IPS-15b (cell line): ENCODE measurements around the gene MXD4.

ENCODE experiments used
- H3K27me3 ChIP-seq: one replicate; pipeline ENCODE4 v1.6.1; 2013; ENCODE audit warnings: low read length; ENCODE audit not compliant: control insufficient read depth, insufficient read depth
- H3K36me3 ChIP-seq: one replicate; pipeline ENCODE4 v1.6.1; 2013; ENCODE audit warnings: low read length; ENCODE audit not compliant: control insufficient read depth, insufficient read depth
- H3K4me1 ChIP-seq: one replicate; pipeline ENCODE4 v1.6.1; 2013; ENCODE audit warnings: mild to moderate bottlenecking, low read length; ENCODE audit not compliant: control insufficient read depth, insufficient read depth
- H3K4me3 ChIP-seq: one replicate; pipeline ENCODE4 v1.5.1; 2013; ENCODE audit warnings: low read depth, low read length
- H3K9ac ChIP-seq: one replicate; pipeline ENCODE4 v1.6.1; 2013; ENCODE audit warnings: low read depth, mild to moderate bottlenecking, low read length
- H3K9me3 ChIP-seq: one replicate; pipeline ENCODE4 v1.6.1; 2013; ENCODE audit warnings: mild to moderate bottlenecking, low read length; ENCODE audit not compliant: control insufficient read depth, insufficient read depth

Gene MXD4

DNA sequence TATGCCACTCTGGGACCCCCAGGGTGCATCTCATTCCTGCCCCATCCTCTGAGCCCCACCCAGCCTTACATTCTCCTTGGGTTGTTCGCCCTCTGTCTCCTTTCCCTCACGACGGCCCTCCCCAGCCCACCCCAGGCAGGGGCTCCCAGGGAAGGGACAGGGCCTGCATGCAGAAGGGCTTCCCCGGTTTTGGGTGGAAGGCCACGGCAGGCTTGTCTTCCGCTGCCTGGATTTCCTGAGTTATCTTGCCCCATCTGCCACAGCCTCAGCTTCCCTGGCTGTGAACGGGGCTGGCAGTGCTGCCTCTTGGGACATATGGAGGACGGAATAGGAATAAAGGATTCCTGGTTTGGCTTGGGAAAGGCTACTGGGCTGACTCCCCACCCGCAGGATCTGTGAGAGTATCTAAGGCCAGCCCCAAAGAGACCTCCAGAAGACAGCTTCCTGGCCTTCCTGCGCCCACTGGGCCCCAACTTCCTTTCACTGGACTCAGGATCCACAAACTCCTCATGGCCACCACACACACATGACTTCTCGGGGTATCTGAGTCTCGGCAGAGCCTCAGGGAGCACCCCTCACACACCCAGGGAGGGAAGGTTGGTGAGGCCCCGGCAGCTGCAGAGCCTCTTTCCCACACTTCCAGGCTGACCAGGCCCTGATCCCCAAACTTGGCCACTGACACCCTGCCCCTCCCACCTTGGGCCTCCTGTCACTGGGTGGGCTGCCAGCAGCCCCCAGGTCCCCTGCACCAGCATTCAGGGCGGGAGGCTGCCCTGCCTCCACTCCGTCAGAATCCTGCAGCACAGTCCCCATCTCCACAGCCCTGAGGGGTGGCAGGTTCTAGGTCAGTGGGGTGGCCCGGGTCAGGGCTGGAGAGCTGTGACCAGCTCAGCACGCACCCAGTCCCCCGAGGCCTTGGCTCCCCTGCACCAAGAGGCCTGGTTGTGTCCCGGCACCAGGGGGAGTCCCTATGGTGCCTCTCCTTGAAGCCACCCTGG lies 3.5 kb upstream of the MXD4 start:
- Histone ChIP-seq H3K9ac (no peak overlapping the region), H3K4me1 (no peaks in the 10 kb centered on the region), H3K4me3 (no peak overlapping the region), H3K9me3 (no peaks in the 10 kb centered on the region), H3K36me3 (no peaks in the 10 kb centered on the region), H3K27me3 (no peaks in the 10 kb centered on the region)

DNA sequence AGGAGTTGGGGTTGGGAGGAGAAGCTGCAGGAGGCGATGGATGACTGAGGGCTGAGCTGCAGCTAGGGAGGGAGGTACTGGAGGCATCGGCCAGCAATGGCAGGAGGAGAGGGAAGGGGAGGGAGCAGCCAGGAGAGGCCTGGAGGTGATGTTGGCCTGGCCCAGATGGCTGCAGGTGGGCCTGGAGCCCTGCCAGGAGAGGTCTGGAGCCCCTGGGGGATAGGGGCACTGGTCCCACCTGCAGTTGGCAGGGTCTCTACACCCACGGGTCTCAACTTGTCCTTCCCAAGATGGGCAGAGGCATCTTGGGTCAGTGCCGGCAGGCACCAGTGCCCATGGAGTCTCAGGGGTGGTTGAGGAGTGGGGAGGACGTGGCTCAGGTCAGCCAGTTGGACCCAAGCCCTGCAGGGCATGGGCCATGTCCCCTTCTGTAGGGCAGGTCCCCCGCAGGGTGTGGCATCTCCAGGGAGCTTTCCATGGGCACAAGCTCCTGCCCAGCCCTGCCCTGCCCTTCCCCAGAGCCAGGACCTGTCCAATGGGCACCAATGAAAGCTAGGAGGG lies 2.7 kb upstream of the MXD4 start:
- H3K9me3 ChIP-seq: no peaks in the 10 kb centered on the region
- H3K36me3 ChIP-seq: peaks cover 5% of the 10 kb centered on the region
- H3K9ac ChIP-seq: peak overlapping the region; percentile 24
- H3K27me3 ChIP-seq: no peaks in the 10 kb centered on the region
- H3K4me3 ChIP-seq: no peak overlapping the region
- no peaks in the 10 kb centered on the region for H3K4me1 ChIP-seq

DNA sequence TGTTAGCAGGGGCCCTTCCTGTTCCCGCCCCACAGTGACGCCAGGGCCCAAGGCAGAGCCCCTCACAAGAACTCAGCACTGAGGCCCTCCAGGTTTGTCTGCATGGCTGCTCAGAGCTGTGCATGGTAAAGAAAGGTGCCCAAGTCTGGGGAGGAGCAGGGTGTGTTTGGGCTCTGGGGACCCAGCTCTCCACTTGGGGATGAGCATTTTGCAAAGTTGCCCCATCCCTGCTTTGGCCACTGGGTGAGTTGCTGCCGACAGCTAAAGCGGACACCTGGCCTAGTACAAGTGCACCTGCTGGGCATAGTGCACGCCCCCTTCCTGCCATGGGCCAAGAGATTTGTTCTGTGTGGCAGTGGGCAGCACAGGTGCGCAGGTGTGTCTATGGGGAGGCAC lies 2.0 kb upstream of the MXD4 start:
- H3K4me1 ChIP-seq: no peaks in the 10 kb centered on the region
- H3K9ac ChIP-seq: peak overlapping the region; percentile 24
- no peak overlapping the region for H3K4me3 ChIP-seq
- no peaks in the 10 kb centered on the region for H3K9me3 ChIP-seq
- peaks cover 5% of the 10 kb centered on the region for H3K36me3 ChIP-seq
- no peaks in the 10 kb centered on the region for H3K27me3 ChIP-seq

DNA sequence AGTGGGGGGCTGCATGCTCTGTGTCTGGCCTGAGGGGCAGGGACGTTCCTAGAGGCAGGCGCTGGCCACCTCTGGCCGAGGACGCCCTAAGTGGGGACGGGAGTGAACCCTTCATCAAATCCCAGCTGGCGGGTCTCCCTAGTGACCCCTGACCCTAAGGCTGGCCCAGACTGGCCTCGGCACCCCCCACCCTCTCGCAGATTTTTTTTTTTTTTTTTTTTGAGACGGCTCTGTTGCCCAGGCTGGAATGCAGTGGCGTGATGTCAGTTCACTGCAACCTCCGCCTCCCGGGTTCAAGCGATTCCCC lies 988 bp upstream of the MXD4 start:
- Histone ChIP-seq H3K9ac (no peak overlapping the region), H3K9me3 (no peaks in the 10 kb centered on the region), H3K27me3 (no peaks in the 10 kb centered on the region), H3K4me3 (peak overlapping the region; percentile 58), H3K4me1 (no peaks in the 10 kb centered on the region), H3K36me3 (peaks cover 11% of the 10 kb centered on the region)

DNA sequence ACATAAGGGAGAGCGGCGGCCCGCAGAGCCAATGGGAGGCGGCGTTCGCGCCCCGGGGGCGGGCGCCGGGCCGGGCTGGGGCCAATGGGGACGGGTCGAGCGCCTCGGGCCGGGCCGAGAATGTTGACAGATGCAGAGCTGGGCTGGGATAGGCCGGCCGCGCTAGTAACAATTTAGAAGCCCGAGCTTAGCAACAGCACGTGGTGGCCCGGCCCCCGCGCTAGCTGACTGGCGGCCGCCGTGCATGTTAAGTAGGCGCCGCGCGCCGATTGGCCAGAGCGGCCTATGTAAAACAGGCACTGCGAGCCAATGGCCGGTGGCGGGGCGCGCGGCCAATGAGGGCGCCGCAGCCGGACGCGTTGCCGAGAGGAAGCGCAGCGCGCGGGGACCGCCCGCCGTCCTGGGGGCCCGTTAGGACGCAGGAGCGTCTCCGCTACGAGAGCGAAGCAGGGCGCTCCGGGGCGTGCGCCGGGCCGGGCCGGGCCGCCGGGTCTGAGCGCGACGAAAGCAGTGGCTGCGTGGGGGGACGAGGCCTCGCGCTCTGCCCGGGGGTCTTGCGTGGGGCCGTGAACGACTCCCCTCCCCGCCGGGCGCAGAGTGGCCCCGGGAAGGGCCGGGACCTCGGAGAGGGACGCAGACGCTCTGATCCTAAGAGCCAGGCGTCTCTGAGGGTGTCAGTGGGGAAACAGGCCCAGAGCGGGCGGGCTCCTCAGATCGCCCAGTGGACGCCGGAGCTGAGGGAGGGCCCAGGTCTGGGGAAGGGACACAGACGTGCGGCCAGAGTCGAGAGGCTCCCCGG lies 435 bp upstream of the MXD4 start:
- no peaks in the 10 kb centered on the region for H3K27me3 ChIP-seq
- H3K4me3 ChIP-seq: peak overlapping the region; percentile 58
- peak overlapping the region; percentile 60 for H3K9ac ChIP-seq
- H3K9me3 ChIP-seq: no peaks in the 10 kb centered on the region
- H3K4me1 ChIP-seq: no peaks in the 10 kb centered on the region
- H3K36me3 ChIP-seq: peaks cover 11% of the 10 kb centered on the region

DNA sequence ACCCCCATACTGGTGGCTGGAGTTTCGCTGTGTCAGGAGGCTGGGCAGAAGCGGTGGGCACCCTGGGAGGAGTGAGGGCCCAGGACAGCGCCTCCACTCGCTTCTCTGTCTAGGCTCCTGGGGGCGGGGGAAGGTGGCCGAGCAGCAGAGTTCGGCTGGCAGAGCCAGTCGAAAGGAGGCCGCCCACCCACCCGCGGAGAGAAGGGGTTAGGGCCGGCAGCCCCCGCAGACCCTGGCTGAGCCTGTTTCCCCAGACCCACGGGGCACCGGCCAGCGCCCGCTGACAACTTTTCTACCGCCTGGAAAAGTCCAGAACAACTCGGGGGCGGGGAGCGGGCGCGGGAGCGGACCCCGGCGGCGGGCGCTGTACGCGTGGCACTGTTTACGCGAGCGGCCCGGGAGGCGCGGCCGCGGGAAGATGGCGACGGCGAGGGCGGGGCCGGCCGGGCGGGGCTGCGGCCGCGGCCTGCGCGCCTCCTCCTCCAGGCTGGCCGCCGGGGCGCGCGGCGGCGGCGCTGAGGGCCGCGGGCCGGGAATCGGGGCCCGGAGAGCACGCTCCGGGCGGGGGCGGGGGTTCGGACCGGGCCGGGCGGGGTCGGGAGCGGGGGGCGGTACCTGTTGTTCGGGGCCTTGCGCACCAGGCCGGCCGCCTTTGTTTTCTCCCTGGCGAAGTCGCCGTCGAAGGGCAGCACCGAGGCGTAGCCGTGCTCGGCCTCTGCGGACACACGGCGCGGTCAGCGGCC lies 628 bp downstream of the MXD4 start:
- Histone ChIP-seq H3K9ac (no peak overlapping the region), H3K9me3 (no peaks in the 10 kb centered on the region), H3K36me3 (peaks cover 11% of the 10 kb centered on the region), H3K27me3 (no peaks in the 10 kb centered on the region), H3K4me1 (no peaks in the 10 kb centered on the region), H3K4me3 (peak overlapping the region; percentile 48)

DNA sequence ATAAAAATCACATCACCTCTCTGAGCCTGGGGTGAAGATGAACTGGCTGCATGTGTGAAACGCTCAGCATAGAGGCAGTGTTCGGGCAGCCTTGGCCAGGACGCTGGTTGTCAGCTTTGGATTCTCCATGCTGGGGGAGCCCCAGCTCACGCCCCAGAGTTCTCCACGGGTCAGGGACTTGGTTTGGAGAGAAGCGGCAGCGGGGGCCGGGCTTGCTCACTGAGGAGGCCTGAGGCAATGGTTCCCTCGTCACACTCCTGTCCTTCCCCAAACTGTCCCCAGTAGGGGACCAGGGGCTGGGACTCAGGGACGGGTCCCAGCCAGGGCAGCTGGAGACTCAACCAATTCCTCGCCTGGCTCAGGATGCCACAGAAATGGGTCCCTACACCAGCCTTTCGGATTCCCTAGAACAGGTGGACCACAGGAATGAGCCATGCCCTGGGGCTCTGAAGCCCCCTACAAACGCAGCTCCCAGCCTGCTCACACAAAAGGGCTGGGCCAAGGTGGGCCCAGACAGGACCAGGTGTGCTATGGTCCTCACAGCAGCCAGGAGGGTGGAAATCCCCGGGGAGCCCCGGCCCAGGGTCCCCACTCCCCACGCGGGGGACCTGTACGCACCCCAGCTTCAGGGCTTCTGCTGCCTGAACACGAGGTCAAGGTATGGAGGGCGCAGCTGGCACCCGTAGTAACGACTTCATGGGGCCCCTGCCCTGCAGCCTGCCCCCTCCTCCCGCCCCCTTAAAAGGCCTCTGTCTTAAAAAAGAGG lies 1.4 kb downstream of the MXD4 start:
- Histone ChIP-seq H3K9ac (peak overlapping the region; percentile 24), H3K27me3 (no peaks in the 10 kb centered on the region), H3K36me3 (peaks cover 11% of the 10 kb centered on the region), H3K4me1 (no peaks in the 10 kb centered on the region), H3K4me3 (peak overlapping the region; percentile 46), H3K9me3 (no peaks in the 10 kb centered on the region)

DNA sequence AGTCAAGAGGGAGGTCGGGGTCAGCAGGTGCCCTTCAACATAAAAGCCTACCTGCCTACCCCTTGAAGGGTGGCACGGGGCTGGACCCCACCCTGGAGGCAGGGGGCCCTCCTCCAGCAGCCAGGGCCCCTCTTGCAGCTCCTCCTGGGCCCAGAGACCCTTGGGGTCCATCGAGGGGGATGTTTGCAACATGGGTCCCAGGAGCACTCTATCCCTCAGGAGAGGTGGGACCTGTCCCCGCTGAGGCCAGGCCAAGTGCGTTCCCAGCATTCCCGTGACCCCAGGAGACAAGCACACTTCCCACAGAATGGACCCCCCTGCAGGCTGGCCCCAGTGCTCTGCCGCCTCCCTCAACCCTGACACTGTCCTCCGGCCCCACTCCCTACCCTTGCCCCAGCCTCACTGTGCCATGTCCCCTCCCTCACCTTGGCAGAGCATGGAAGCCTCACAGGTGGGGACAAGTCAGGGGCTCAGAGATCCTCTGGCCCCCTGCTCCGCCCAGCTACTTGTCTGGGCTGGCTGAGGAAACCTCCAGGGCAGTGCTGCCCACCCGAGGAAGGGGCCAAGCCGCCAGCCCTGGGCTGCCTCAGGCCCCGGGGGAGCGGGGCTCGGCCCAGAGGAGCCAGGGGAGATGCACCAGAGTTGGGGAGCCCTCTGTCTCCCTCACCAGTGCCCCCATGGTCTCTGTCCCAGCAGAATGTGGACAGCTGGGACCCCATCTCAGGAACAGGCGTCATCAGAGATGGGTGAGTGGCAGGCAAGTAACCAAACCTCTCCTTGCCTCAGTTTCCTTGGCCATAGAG lies 2.2 kb downstream of the MXD4 start:
- Histone ChIP-seq H3K4me1 (no peaks in the 10 kb centered on the region), H3K4me3 (no peak overlapping the region), H3K36me3 (peaks cover 11% of the 10 kb centered on the region), H3K9ac (peak overlapping the region; percentile 26), H3K27me3 (no peaks in the 10 kb centered on the region), H3K9me3 (no peaks in the 10 kb centered on the region)

DNA sequence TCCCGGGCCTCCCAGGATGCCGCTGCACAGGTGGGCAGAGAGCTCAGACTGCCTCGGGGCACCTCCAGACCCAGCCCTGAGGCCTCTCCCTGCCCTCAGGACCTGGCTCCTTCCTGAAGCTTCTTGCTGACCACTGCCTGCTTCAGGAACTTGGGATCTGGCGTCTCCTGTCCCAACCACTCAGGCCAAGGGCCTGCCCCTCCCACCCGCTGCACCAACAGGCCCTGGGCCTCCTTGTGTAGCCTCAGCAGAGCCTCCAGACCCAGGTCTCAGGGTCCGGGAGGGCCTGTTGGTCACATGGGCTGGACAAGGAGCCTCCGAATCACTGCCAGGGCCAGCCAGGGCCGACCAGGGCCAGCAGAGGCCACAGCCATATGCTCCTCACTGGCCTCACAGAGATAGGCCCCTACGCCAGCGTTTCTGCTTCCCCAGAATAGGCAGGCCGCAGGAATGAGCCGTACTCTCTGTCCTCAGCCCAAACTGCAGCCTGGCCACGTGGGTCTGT lies 2.8 kb downstream of the MXD4 start:
- H3K4me1 ChIP-seq: no peaks in the 10 kb centered on the region
- H3K36me3 ChIP-seq: peaks cover 11% of the 10 kb centered on the region
- no peaks in the 10 kb centered on the region for H3K27me3 ChIP-seq
- H3K4me3 ChIP-seq: no peak overlapping the region
- peak overlapping the region; percentile 26 for H3K9ac ChIP-seq
- H3K9me3 ChIP-seq: no peaks in the 10 kb centered on the region
